Body of pancreas (tissue), 4 donors: ENCODE results near the gene HEXD.

Experiments
- POLR2A ChIP-seq, 3 donors: fragments of 450-650 bp; IDR thresholded peaks; one replicate each; pipeline ENCODE4 v1.6.1; 2016; ENCODE audit warnings: antibody characterized with exemption in 3 of 3, mild to moderate bottlenecking in 2 of 3
- TF ChIP-seq, protein P1 (sequence below), 7 experiments: fragments of 450-650 bp in 4 of 7; fragments of 200-600 bp in 3 of 7; sonication (generic) in 3 of 7; IDR thresholded peaks; one replicate each; pipeline ENCODE4 v1.5.1; 2016 to 2019; ENCODE audit warnings: antibody characterized with exemption in 7 of 7

GRCh38 chr17:82383411-82383810 is 34.7 kb upstream of the HEXD start:
- TF ChIP-seq, protein P1, sequence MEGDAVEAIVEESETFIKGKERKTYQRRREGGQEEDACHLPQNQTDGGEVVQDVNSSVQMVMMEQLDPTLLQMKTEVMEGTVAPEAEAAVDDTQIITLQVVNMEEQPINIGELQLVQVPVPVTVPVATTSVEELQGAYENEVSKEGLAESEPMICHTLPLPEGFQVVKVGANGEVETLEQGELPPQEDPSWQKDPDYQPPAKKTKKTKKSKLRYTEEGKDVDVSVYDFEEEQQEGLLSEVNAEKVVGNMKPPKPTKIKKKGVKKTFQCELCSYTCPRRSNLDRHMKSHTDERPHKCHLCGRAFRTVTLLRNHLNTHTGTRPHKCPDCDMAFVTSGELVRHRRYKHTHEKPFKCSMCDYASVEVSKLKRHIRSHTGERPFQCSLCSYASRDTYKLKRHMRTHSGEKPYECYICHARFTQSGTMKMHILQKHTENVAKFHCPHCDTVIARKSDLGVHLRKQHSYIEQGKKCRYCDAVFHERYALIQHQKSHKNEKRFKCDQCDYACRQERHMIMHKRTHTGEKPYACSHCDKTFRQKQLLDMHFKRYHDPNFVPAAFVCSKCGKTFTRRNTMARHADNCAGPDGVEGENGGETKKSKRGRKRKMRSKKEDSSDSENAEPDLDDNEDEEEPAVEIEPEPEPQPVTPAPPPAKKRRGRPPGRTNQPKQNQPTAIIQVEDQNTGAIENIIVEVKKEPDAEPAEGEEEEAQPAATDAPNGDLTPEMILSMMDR (IDR thresholded peaks at IDR 0.05), result no peak
- TF ChIP-seq POLR2A (IDR thresholded peaks at IDR 0.05), result no peak
